HG03342 (cell line): ENCODE results near the gene MED22.

Experiments
- ATAC-seq: cut with Tn5 transposase; IDR thresholded peaks from one replicate; pipeline ENCODE4 v1.9.1; 2021; ENCODE audit warnings: mild to moderate bottlenecking, moderate library complexity; ENCODE audit not compliant: unreplicated experiment

Gene MED22

DNA sequence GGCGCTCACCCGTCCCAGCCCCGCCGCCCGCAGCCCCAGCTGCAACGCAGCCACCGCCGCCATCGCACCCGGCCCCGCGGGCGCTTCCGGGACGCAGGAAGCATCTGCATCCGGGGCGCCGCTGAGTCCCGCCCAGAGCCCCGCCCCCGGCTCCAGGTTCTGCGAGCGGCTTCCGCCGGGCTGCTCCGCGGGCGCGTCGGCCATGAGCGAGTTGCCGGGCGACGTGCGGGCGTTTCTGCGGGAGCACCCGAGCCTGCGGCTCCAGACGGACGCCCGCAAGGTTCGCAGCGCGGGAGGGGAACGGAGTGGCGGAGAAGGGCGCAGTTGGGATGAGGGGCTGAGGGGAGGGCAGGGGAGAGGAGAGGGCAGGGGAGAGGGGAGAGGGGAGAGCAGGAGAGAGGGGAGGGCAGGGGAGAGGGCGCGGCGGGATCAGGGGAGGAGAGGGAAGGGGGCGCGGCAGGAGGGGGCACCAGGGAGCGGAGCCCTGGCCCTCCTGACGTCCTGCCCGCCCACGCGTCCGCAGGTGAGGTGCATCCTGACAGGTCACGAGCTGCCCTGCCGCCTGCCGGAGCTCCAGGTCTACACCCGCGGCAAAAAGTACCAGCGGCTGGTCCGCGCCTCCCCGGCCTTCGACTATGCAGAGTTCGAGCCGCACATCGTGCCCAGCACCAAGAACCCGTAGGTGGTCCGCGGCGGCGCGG lies 8.6 kb upstream of the MED22 start, which contains the start of the genes SURF1 and SURF2:
Gene SURF1, minus strand, starts transcription at position 97 of the 701 bp plus-strand sequence. Its CDS starts 34 bp downstream, at position 63.
Gene SURF2, plus strand, starts transcription at position 160 of the 701 bp plus-strand sequence. Its CDS starts 43 bp downstream, at position 203.
- ATAC-seq: peak; percentile 64

- ATAC-seq: peak; percentile 27
Observed at GRCh38 chr9:133355881-133356357, 8.0 kb upstream of the MED22 start.

- no peak for ATAC-seq
Observed at GRCh38 chr9:133354766-133355165, 6.8 kb upstream of the MED22 start.

DNA sequence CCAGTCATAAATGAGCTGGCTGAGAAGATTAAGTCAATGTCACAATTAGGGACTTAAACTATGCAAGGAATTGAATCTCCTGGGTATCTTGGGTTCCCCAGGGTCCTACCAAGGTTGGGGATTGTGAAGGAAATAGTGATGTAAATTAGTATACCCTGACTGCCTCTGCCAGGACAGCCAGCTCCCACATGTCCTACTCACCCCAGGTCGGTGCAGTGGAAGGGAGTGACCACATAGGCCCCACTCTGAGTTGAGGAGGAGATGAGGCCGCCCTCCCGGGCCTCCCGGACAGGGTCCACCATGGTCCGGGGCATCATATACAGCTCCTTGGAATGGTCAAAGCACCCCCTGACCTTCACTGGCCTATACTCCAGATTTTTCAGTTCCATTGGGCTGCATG lies 5.6 kb upstream of the MED22 start:
- no peak for ATAC-seq

GRCh38 chr9:133352635-133353340 lies 4.9 kb upstream of the MED22 start:
- ATAC-seq: no peak

DNA sequence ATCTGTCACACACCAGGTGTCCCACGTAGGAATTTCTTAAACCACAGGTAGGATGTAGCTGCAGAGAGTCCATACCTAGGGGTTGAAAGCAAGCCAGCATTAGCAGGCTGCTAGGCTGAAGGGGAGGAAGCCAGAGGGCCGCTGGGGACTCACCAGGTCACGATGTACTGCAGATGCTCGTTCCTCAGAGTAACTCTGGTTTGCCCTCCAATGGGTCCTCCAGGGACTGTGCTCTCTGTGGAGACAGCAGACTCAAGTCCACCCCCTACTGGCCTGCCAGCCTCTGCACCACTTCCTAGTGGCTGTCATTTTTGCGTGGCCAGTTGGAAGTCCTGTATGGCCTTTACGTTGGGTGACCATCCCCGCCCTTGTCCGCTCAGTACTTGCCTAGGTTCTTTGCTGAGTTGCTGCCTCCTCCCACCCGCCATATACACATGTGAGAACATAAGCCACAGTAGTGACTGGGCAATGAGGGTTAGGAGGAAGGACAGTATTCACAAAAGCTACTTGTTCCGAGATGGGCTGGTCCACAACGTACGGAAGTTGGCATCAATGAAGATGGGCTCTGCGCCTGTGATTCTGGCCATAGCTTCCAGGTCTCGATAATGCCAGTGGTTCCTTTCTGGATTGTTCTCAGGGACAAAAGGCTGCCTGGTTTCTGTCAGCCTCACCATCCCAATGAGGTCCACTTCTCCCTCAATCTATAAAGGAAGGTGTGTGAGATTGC lies 4.1 kb upstream of the MED22 start:
- no peak for ATAC-seq

- no peak for ATAC-seq
Observed at GRCh38 chr9:133351526-133351907, 3.6 kb upstream of the MED22 start.

GRCh38 chr9:133349965-133350616 lies 2.2 kb upstream of the MED22 start:
- ATAC-seq: no peak

GRCh38 chr9:133348718-133349573 lies 1.0 kb upstream of the MED22 start:
- ATAC-seq: no peak

GRCh38 chr9:133347515-133347984 lies 381 bp downstream of the MED22 start:
- ATAC-seq: peak; percentile 27

- ATAC-seq: no peak
Observed at GRCh38 chr9:133346021-133346785, 1.7 kb downstream of the MED22 start.

DNA sequence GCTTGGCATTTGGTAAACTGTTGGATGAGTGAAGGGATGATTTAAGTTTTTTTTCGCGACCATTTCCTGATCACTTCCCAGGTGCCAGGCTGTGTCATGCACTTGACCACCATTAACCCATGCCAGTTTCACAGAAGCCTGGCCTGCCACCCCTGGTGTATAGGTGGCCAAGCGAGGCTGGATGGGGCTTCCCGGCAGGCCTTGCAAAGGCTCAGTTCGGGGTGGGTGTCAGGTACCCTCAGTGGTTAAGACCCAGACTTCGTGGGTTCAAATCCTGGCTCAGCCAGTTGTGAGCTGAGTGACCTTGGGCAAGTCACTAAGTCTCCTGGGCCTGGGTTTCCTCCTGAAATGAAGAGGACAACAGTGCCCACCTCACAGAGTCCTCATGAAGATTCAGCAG lies 2.3 kb downstream of the MED22 start:
- no peak for ATAC-seq

- ATAC-seq: no peak
Observed at GRCh38 chr9:133344979-133345378, 3.0 kb downstream of the MED22 start.

DNA sequence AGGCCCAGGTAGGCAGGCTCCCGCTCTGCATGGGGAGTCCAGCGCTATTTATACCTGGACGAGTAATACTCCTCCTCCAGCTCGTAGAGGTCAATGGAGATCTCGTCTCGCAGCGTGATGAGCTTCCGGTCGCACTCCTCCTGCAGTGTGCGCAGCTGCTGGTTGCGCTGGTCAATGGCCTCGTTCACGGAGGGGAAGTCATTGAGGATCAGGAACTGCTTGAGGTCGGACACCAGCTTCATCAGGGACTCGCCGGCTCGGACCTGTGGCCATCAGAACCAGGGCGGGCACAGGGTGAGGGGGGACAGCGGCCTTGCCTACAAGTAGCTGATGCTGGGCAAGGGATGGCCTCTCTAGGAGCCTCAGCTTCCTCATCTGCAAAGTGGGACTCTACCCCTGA lies 3.9 kb downstream of the MED22 start:
- no peak for ATAC-seq

DNA sequence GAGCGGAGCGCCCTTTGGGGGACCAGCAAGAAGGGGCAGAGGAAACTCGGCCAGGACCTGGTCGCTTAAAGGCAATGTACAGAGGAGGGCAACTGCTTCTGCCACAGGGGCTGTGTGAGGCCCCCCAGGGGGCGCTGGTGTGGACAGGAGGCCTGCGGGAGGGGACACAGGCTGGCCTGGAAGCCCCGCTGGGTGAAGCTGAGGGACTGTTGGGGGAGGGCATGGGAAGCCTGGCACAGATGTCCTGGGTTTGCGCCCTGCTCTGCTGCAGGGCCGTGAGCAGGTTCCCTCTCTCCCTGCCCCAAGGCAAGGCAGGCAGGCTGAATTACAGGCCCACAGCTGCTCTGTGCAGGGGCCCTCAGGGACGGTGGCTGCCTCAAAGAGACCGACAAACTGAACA lies 5.4 kb downstream of the MED22 start:
- ATAC-seq: no peak

- ATAC-seq: no peak
Observed at GRCh38 chr9:133342069-133342406, 5.9 kb downstream of the MED22 start.

GRCh38 chr9:133341369-133342068 lies 6.4 kb downstream of the MED22 start:
- no peak for ATAC-seq

GRCh38 chr9:133340916-133341315 lies 7.0 kb downstream of the MED22 start:
- ATAC-seq: no peak

DNA sequence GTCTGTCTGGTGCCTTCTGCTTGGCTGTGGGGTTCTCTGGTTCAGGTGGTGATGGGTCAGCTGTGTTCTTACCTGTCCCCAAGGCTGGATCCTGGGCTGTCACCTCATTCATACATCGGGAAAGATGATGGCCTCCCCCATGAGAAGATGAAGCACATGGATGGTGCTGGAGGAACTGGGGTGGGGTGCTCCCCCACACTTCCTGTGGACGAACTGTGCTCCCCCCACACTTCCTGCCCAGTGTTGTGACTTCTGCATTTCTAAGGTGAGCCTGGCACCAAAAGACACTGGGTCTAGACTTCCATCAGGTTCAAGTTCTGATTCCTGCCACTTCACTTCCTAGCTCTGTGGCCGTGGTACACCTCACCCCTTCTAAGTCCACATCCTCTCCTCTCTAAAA lies 7.7 kb downstream of the MED22 start:
- ATAC-seq: no peak
